ENCODE data around the gene TMEM208. TPM values are rescaled to one million over a fixed set of nuclear protein-coding genes. Genes with fewer than 3 reads are reported as not detected.

The TMEM208 gene
- total and polyA plus RNA-seq, 2 of the 8 experiments (the other 6 are each of a cell fraction or from before 2014, with no cell fraction given): 37.7 to 100.0 TPM

GRCh38 chr16:67247192-67248072, 20.5 kb downstream of the TMEM208 start, which contains the start of gene FHOD1 (continued):
- TF ChIP-seq KDM4A (IDR thresholded peaks at IDR 0.05; ENCODE audit: low read depth, low read length, severe bottlenecking) (peak; percentile 63), TAF1 (IDR thresholded peaks at IDR 0.05; ENCODE audit: low read depth, low read length) (peak; percentile 67), KDM5A (IDR thresholded peaks at IDR 0.05; ENCODE audit: low read length) (no peak), CHD2 (IDR thresholded peaks at IDR 0.05; ENCODE audit: low read length) (peak; percentile 74), POLR2A (IDR thresholded peaks at IDR 0.05; ENCODE audit: control extremely low read depth in 1 of 2, low read depth in 2 of 2, low read length in 2 of 2) (no peak), POLR2AphosphoS5 (IDR thresholded peaks at IDR 0.05; ENCODE audit: low read depth, low read length) (no peak; the same call in 1 of the 2 replicates), TBP (IDR thresholded peaks at IDR 0.05; ENCODE audit: low read depth, low read length) (peak; percentile 49), RBBP5 (IDR thresholded peaks at IDR 0.05; ENCODE audit: borderline replicate concordance, low read depth, low read length) (no peak; the same call in 1 of the 2 replicates), YY1 (IDR thresholded peaks at IDR 0.05; ENCODE audit: low read depth, low read length) (no peak), SIRT6 (IDR thresholded peaks at IDR 0.05; ENCODE audit: low read length) (no peak), SP2 (IDR thresholded peaks at IDR 0.05; ENCODE audit: low read length) (no peak), CBX5 (IDR thresholded peaks at IDR 0.05; ENCODE audit: low read depth, low read length) (no peak), EGR1 (IDR thresholded peaks at IDR 0.05; ENCODE audit: borderline replicate concordance, low read depth, low read length) (no peak), HDAC2 (IDR thresholded peaks at IDR 0.05; ENCODE audit: borderline replicate concordance in 1 of 2, low read depth in 2 of 2, low read length in 2 of 2) (no peak; a peak in 1 of 4 replicates), MAFK (IDR thresholded peaks at IDR 0.05; ENCODE audit: low read depth, low read length) (no peak), CBX8 (IDR thresholded peaks at IDR 0.05; ENCODE audit: borderline replicate concordance, low read depth, low read length) (no peak), BRCA1 (IDR thresholded peaks at IDR 0.05; ENCODE audit: low read depth, low read length) (no peak), JUND (IDR thresholded peaks at IDR 0.05; ENCODE audit: low read length) (no peak), RXRA (IDR thresholded peaks at IDR 0.05; ENCODE audit: insufficient read depth, low read depth, low read length) (no peak), ZNF274 (IDR thresholded peaks at IDR 0.05; ENCODE audit: borderline replicate concordance, extremely low read depth, low read length) (no peak), SAP30 (IDR thresholded peaks at IDR 0.05; ENCODE audit: insufficient read depth, insufficient replicate concordance, low read length) (no peak), SIN3A (conservative IDR thresholded peaks at IDR 0.05 in 1 of 2, IDR thresholded peaks at IDR 0.05 in 1 of 2; ENCODE audit: low read depth in 1 of 2, low read length in 2 of 2) (peak in 1 of 2 experiments; percentile 77; a peak in 1 of 4 replicates)
- TF ChIP-seq, protein P1, sequence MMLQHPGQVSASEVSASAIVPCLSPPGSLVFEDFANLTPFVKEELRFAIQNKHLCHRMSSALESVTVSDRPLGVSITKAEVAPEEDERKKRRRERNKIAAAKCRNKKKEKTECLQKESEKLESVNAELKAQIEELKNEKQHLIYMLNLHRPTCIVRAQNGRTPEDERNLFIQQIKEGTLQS (IDR thresholded peaks at IDR 0.05; ENCODE audit: insufficient read depth, low read depth, low read length): no peak
